Ovary (tissue), 9 donors: ENCODE results near the gene BAZ2B. TPM values are rescaled to one million over a fixed set of nuclear protein-coding genes. Genes with fewer than 3 reads are reported as not detected.

Experiments used
- DNase-seq, 5 donors: peaks; one replicate each; pipeline ENCODE4 v3.0.0-alpha.2; 2019 to 2020
- H3K27ac ChIP-seq, 2 donors: fragments of 200-600 bp; one replicate each; pipeline versions ENCODE4 v1.5.1 to v1.8.0; 2019 to 2022
- H3K27me3 ChIP-seq: fragments of 200-600 bp; one replicate; pipeline ENCODE4 v1.8.0; 2022
- H3K36me3 ChIP-seq: fragments of 200-600 bp; sonication (generic); one replicate; pipeline ENCODE4 v1.5.1; 2019
- H3K4me1 ChIP-seq: one replicate; pipeline ENCODE4 v1.8.1; 2013; ENCODE audit warnings: mild to moderate bottlenecking, moderate library complexity; ENCODE audit not compliant: insufficient read depth
- H3K4me3 ChIP-seq: fragments of 200-600 bp; sonication (generic); one replicate; pipeline ENCODE4 v1.5.1; 2017
- H3K9me3 ChIP-seq, 2 donors: fragments of 200-600 bp in 1 of 2; sonication (generic) in 1 of 2; one replicate each; pipeline versions ENCODE4 v1.5.1 to v1.8.1; 2013 to 2019; ENCODE audit warnings: mild to moderate bottlenecking in 1 of 2, moderate library complexity in 1 of 2
- CTCF ChIP-seq, 3 donors: fragments of 450-650 bp in 2 of 3; fragments of 200-600 bp in 1 of 3; IDR thresholded peaks; one replicate each; pipeline versions ENCODE4 v1.5.1 to v1.8.0; 2016 to 2022; ENCODE audit warnings: antibody characterized with exemption in 3 of 3, mild to moderate bottlenecking in 1 of 3
- EP300 ChIP-seq: sonication (generic); formaldehyde crosslinking; IDR thresholded peaks from one replicate; pipeline ENCODE4 v1.6.1; 2017; ENCODE audit warnings: antibody characterized with exemption
- POLR2A ChIP-seq: fragments of 450-650 bp; IDR thresholded peaks from one replicate; pipeline ENCODE4 v1.6.1; 2017; ENCODE audit warnings: antibody characterized with exemption, mild to moderate bottlenecking, moderate library complexity
- WGBS, 3 donors: extraction: QIAGEN DNeasy Blood & Tissue Kit in 1 of 3; methylation state at CpG; one replicate each; pipeline versions ENCODE4 v1.1.5 to v1.1.7; 2013 to 2017; 5-methylcytosine and 5-hydroxymethylcytosine counted together
- intact Hi-C, 4 donors: fragments of 100-400 bp; cut with DNase I; formaldehyde crosslinking; loops; one replicate each; pipeline versions ENCODE4 v1.11.0 to v1.15.1; 2022 to 2023
- polyA plus RNA-seq, 2 donors: library from polyadenylated mRNA; stranded (reverse); fragments of 200-250 nt in 1 of 2; fragments of 350-450 nt in 1 of 2; fragmentation: Illumina TruSeq in 1 of 2; extraction: RNeasy Lipid Tissue Mini Kit (QIAGEN cat#74804) in 1 of 2; gene quantifications; one replicate each; pipeline ENCODE4 v1.2.3, GENCODE V29; 2013 to 2014
- total RNA-seq, 7 donors: library from RNA; depleted of rRNA in 2 of 7; stranded (reverse); fragments of >200 nt in 2 of 7; fragmentation: NEBNext Ultra II Directional in 3 of 7; extraction: Animal tissue kit (Norgen Biotek cat#: 25700) in 3 of 7; gene quantifications; one replicate each; pipeline versions ENCODE4 v1.1.0 to v1.2.4, GENCODE V29; 2016 to 2023
- donor health status: DM: no; HTN: no; CAD: no; lungs with moderate emphysema.
- donor health status: DM: no; HTN: no; CAD: no.
- donor health status: Bipolar disorder and iron deficiency.
- donor health status: DM: yes; HTN: yes; CAD: no.
- donor health status: DM: no; HTN: no; CAD: no.
- donor health status: DM: yes; HTN: yes; CAD: no.

Gene BAZ2B
- total and polyA plus RNA-seq, 9 donors = 31.8 to 131 (median 99.4) TPM

DNA sequence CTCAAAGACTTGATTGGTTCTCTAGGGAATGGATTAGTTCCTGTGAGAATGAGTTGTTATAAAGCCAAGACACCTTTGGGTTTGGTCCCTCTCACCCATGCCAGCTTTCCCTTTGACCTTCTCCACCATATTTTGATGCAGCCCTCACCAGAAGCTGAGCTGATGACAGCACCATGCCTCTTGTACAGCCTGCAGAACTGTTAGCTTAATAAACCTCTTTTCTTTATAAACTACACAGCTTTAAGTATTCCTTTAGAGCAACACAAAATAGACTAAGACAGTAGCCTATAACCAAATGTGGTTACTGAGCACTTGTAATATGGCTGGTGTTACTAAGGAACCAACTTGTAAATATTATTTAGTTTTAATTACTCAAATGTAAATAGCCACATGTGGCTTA, 55.1 kb downstream of the BAZ2B start:
- Histone ChIP-seq H3K4me1 (peaks cover 2% of the 10 kb centered on the region), H3K27me3 (no peaks in the 10 kb centered on the region), H3K9me3 (no peaks in the 10 kb centered on the region), H3K27ac (no peak overlapping the region), H3K4me3 (no peak overlapping the region), H3K36me3 (no peaks in the 10 kb centered on the region)
- intact Hi-C loops = no loop called here
- TF ChIP-seq CTCF (IDR thresholded peaks at IDR 0.05) = no peak
- TF ChIP-seq EP300 = no peak
- no peak for TF ChIP-seq POLR2A
- no peak for DNase-seq

- Histone ChIP-seq H3K4me3 (no peak overlapping the region), H3K36me3 (no peaks in the 10 kb centered on the region), H3K27ac (no peak overlapping the region), H3K9me3 (no peaks in the 10 kb centered on the region), H3K27me3 (no peaks in the 10 kb centered on the region), H3K4me1 (peaks cover 1% of the 10 kb centered on the region)
- intact Hi-C loops = no loop called here
- TF ChIP-seq EP300 (no peak), CTCF (IDR thresholded peaks at IDR 0.05) (no peak), POLR2A (no peak)
- 87 to 89% (median 87%) methylated on average over 4 of the region's 4 CpGs for WGBS, 3 donors
- DNase-seq = no peak
Observed at GRCh38 chr2:159559034-159559433, 57.3 kb downstream of the BAZ2B start.

GRCh38 chr2:159558479-159558878, 57.9 kb downstream of the BAZ2B start:
- DNase-seq = no peak
- H3K27ac ChIP-seq = no peak overlapping the region
- H3K4me3 ChIP-seq = no peak overlapping the region
- peaks cover 1% of the 10 kb centered on the region for H3K4me1 ChIP-seq
- no peaks in the 10 kb centered on the region for H3K27me3 ChIP-seq
- H3K9me3 ChIP-seq = no peaks in the 10 kb centered on the region
- intact Hi-C loops = no loop called here
- TF ChIP-seq POLR2A (no peak), CTCF (IDR thresholded peaks at IDR 0.05) (no peak), EP300 (no peak)
- H3K36me3 ChIP-seq = no peaks in the 10 kb centered on the region
- 88 to 95% (median 94%) methylated on average over 4 of the region's 4 CpGs for whole genome bisulfite sequencing, 3 donors

DNA sequence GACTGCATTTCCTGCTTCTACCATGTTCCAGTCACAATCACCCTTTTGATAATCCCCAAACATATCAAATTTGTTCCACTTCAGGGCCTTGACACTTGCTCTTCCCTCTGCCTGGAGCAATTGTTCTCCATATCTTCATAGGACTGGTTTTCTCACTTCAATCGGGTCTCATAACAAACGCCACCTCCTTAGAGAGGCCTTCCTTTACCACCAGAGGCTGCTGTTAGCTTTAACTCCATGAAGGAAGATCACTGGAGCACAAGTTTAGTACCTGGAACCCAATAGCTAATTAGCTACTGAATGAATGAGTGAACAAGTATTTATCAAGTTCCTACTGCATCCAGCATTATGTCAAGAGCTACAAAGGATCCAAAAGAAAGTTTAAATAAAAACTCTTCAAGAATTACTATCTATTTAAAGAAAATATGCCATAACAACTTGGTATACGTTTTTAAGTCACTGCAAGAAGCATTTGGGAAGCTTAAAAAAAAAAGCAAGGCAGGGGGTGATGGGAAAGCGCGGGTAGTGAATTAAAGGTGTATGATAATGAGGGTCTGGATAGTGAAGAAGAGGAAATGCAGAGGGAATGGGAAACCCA, 58.8 kb downstream of the BAZ2B start:
- no peaks in the 10 kb centered on the region for H3K36me3 ChIP-seq
- no peak overlapping the region for H3K27ac ChIP-seq
- peaks cover 1% of the 10 kb centered on the region for H3K4me1 ChIP-seq
- no peak for DNase-seq
- no peak overlapping the region for H3K4me3 ChIP-seq
- no peaks in the 10 kb centered on the region for H3K27me3 ChIP-seq
- no peak for TF ChIP-seq EP300
- no peak for TF ChIP-seq CTCF (IDR thresholded peaks at IDR 0.05)
- no peak for TF ChIP-seq POLR2A
- no peaks in the 10 kb centered on the region for H3K9me3 ChIP-seq
- WGBS, 3 donors = 85 to 86% (median 85%) methylated on average over 5 of the region's 5 CpGs
- intact Hi-C loops = no loop called here
